ENCODE measurements around the gene MEGF11. TPM values are rescaled to one million over a fixed set of nuclear protein-coding genes. Genes with fewer than 3 reads are reported as not detected.

Gene MEGF11
- total and polyA plus RNA-seq, 2 donors (not counting 1 experiment from before 2014, with no cell fraction given) = under 0.01 TPM; not detected in 1

GRCh38 chr15:66071160-66071920 is 182.2 kb downstream of the MEGF11 start:
- no peaks in the 10 kb centered on the region for H3K36me3 ChIP-seq (ENCODE audit: control insufficient read depth, insufficient read depth, low read length)
- TF ChIP-seq EZH2 (IDR thresholded peaks at IDR 0.05; ENCODE audit: low read length, missing control alignments) (no peak), CTCF (conservative IDR thresholded peaks at IDR 0.05 in 1 of 2, IDR thresholded peaks at IDR 0.05 in 1 of 2; ENCODE audit: low read depth in 1 of 2, low read length in 2 of 2) (no peak)
- H3K4me2 ChIP-seq (ENCODE audit: extremely low read depth, insufficient read depth, low read length) = no peak overlapping the region
- H4K20me1 ChIP-seq (ENCODE audit: control insufficient read depth, extremely low read depth, insufficient read depth, low read length) = no peaks in the 10 kb centered on the region
- H3K4me3 ChIP-seq (replicated peaks in 1 of 4; ENCODE audit: control extremely low read depth in 1 of 4, insufficient read depth in 1 of 4, low read depth in 3 of 4, low read length in 4 of 4) = no peak overlapping the region
- H3K9me3 ChIP-seq (ENCODE audit: control insufficient read depth, insufficient read depth, low read depth, low read length) = no peaks in the 10 kb centered on the region
- no peak overlapping the region for H3K27ac ChIP-seq (ENCODE audit: insufficient read depth, low read length)
- no peaks in the 10 kb centered on the region for H3K4me1 ChIP-seq (ENCODE audit: control insufficient read depth, extremely low read depth, insufficient read depth, low read length)
- DNase-seq (ENCODE audit: low read depth in 2 of 2) = no peak
- H3K9ac ChIP-seq (ENCODE audit: insufficient read depth, low read length) = no peak overlapping the region
- no peak overlapping the region for H2AFZ ChIP-seq (ENCODE audit: low read length)
- H3K27me3 ChIP-seq (ENCODE audit: control insufficient read depth, insufficient read depth, low read length) = peaks cover 5% of the 10 kb centered on the region
- no peaks in the 10 kb centered on the region for H3K79me2 ChIP-seq (ENCODE audit: control insufficient read depth, insufficient read depth, low read length)

GRCh38 chr15:66070220-66070934 is 183.2 kb downstream of the MEGF11 start:
- no peak for TF ChIP-seq EZH2 (IDR thresholded peaks at IDR 0.05; ENCODE audit: low read length, missing control alignments)
- TF ChIP-seq CTCF (conservative IDR thresholded peaks at IDR 0.05 in 1 of 2, IDR thresholded peaks at IDR 0.05 in 1 of 2; ENCODE audit: low read depth in 1 of 2, low read length in 2 of 2) = no peak
- no peak overlapping the region for H3K27ac ChIP-seq (ENCODE audit: insufficient read depth, low read length)
- no peaks in the 10 kb centered on the region for H4K20me1 ChIP-seq (ENCODE audit: control insufficient read depth, extremely low read depth, insufficient read depth, low read length)
- no peaks in the 10 kb centered on the region for H3K79me2 ChIP-seq (ENCODE audit: control insufficient read depth, insufficient read depth, low read length)
- H3K4me2 ChIP-seq (ENCODE audit: extremely low read depth, insufficient read depth, low read length) = no peak overlapping the region
- no peaks in the 10 kb centered on the region for H3K9me3 ChIP-seq (ENCODE audit: control insufficient read depth, insufficient read depth, low read depth, low read length)
- no peak overlapping the region for H3K4me3 ChIP-seq (replicated peaks in 1 of 4; ENCODE audit: control extremely low read depth in 1 of 4, insufficient read depth in 1 of 4, low read depth in 3 of 4, low read length in 4 of 4)
- no peak overlapping the region for H2AFZ ChIP-seq (ENCODE audit: low read length)
- no peaks in the 10 kb centered on the region for H3K36me3 ChIP-seq (ENCODE audit: control insufficient read depth, insufficient read depth, low read length)
- no peaks in the 10 kb centered on the region for H3K4me1 ChIP-seq (ENCODE audit: control insufficient read depth, extremely low read depth, insufficient read depth, low read length)
- H3K9ac ChIP-seq (ENCODE audit: insufficient read depth, low read length) = no peak overlapping the region
- H3K27me3 ChIP-seq (ENCODE audit: control insufficient read depth, insufficient read depth, low read length) = peaks cover 5% of the 10 kb centered on the region
- DNase-seq (ENCODE audit: low read depth in 2 of 2) = no peak

GRCh38 chr15:66069751-66070150 is 183.8 kb downstream of the MEGF11 start:
- TF ChIP-seq EZH2 (IDR thresholded peaks at IDR 0.05; ENCODE audit: low read length, missing control alignments) (no peak), CTCF (conservative IDR thresholded peaks at IDR 0.05 in 1 of 2, IDR thresholded peaks at IDR 0.05 in 1 of 2; ENCODE audit: low read depth in 1 of 2, low read length in 2 of 2) (no peak)
- H3K36me3 ChIP-seq (ENCODE audit: control insufficient read depth, insufficient read depth, low read length) = no peaks in the 10 kb centered on the region
- no peak overlapping the region for H2AFZ ChIP-seq (ENCODE audit: low read length)
- H3K4me3 ChIP-seq (replicated peaks in 1 of 4; ENCODE audit: control extremely low read depth in 1 of 4, insufficient read depth in 1 of 4, low read depth in 3 of 4, low read length in 4 of 4) = no peak overlapping the region
- H4K20me1 ChIP-seq (ENCODE audit: control insufficient read depth, extremely low read depth, insufficient read depth, low read length) = no peaks in the 10 kb centered on the region
- H3K9me3 ChIP-seq (ENCODE audit: control insufficient read depth, insufficient read depth, low read depth, low read length) = no peaks in the 10 kb centered on the region
- H3K79me2 ChIP-seq (ENCODE audit: control insufficient read depth, insufficient read depth, low read length) = no peaks in the 10 kb centered on the region
- H3K9ac ChIP-seq (ENCODE audit: insufficient read depth, low read length) = no peak overlapping the region
- no peak for DNase-seq (ENCODE audit: low read depth in 2 of 2)
- no peak overlapping the region for H3K27ac ChIP-seq (ENCODE audit: insufficient read depth, low read length)
- no peak overlapping the region for H3K4me2 ChIP-seq (ENCODE audit: extremely low read depth, insufficient read depth, low read length)
- peaks cover 5% of the 10 kb centered on the region for H3K27me3 ChIP-seq (ENCODE audit: control insufficient read depth, insufficient read depth, low read length)
- no peaks in the 10 kb centered on the region for H3K4me1 ChIP-seq (ENCODE audit: control insufficient read depth, extremely low read depth, insufficient read depth, low read length)
